ENCODE results near the gene COL23A1. TPM values are rescaled to one million over a fixed set of nuclear protein-coding genes. Genes with fewer than 3 reads are reported as not detected.

COL23A1 gene
- total RNA-seq, 1 donor from 2014 or later: 0.12 TPM

GRCh38 chr5:178515776-178516503, 74.3 kb downstream of the COL23A1 start:
- H3K9me3 Mint-ChIP-seq (ENCODE audit: low read depth): peaks cover 10% of the 10 kb centered on the region
- peaks cover 16% of the 10 kb centered on the region for H3K27me3 Mint-ChIP-seq (ENCODE audit: low read depth)
- H3K36me3 Mint-ChIP-seq (ENCODE audit: low read depth): peaks cover 4% of the 10 kb centered on the region
- H3K27ac Mint-ChIP-seq (ENCODE audit: unreplicated experiment): no peak overlapping the region
- no peak for DNase-seq (ENCODE audit: low spot score)
- no peak overlapping the region for H3K4me3 Mint-ChIP-seq (ENCODE audit: unreplicated experiment)
- no peaks in the 10 kb centered on the region for H3K4me1 Mint-ChIP-seq (ENCODE audit: low read depth)
- TF ChIP-seq CTCF (IDR thresholded peaks at IDR 0.05): no peak

GRCh38 chr5:178514851-178515418, 75.3 kb downstream of the COL23A1 start:
- no peak for DNase-seq (ENCODE audit: low spot score)
- H3K36me3 Mint-ChIP-seq (ENCODE audit: low read depth): peaks cover 4% of the 10 kb centered on the region
- H3K4me1 Mint-ChIP-seq (ENCODE audit: low read depth): no peaks in the 10 kb centered on the region
- peaks cover 16% of the 10 kb centered on the region for H3K27me3 Mint-ChIP-seq (ENCODE audit: low read depth)
- TF ChIP-seq CTCF (IDR thresholded peaks at IDR 0.05): no peak
- no peak overlapping the region for H3K4me3 Mint-ChIP-seq (ENCODE audit: unreplicated experiment)
- peaks cover 9% of the 10 kb centered on the region for H3K9me3 Mint-ChIP-seq (ENCODE audit: low read depth)
- no peak overlapping the region for H3K27ac Mint-ChIP-seq (ENCODE audit: unreplicated experiment)

- Mint-ChIP-seq H3K27ac (ENCODE audit: unreplicated experiment) (no peak overlapping the region), H3K4me3 (ENCODE audit: unreplicated experiment) (no peak overlapping the region), H3K27me3 (ENCODE audit: low read depth) (peaks cover 15% of the 10 kb centered on the region), H3K4me1 (ENCODE audit: low read depth) (peaks cover 7% of the 10 kb centered on the region), H3K9me3 (ENCODE audit: low read depth) (peaks cover 17% of the 10 kb centered on the region), H3K36me3 (ENCODE audit: low read depth) (peaks cover 4% of the 10 kb centered on the region)
- no peak for DNase-seq (ENCODE audit: low spot score)
- TF ChIP-seq CTCF (IDR thresholded peaks at IDR 0.05): no peak
Measured at GRCh38 chr5:178511172-178511571, 79.0 kb downstream of the COL23A1 start.

- Mint-ChIP-seq H3K27me3 (ENCODE audit: low read depth) (peaks cover 8% of the 10 kb centered on the region), H3K9me3 (ENCODE audit: low read depth) (peaks cover 17% of the 10 kb centered on the region), H3K36me3 (ENCODE audit: low read depth) (peaks cover 4% of the 10 kb centered on the region), H3K4me1 (ENCODE audit: low read depth) (peaks cover 7% of the 10 kb centered on the region), H3K4me3 (ENCODE audit: unreplicated experiment) (no peak overlapping the region), H3K27ac (ENCODE audit: unreplicated experiment) (no peak overlapping the region)
- peak; percentile 59 for DNase-seq (ENCODE audit: low spot score)
- no peak for TF ChIP-seq CTCF (IDR thresholded peaks at IDR 0.05)
Measured at GRCh38 chr5:178509491-178510057, 80.6 kb downstream of the COL23A1 start.

DNA sequence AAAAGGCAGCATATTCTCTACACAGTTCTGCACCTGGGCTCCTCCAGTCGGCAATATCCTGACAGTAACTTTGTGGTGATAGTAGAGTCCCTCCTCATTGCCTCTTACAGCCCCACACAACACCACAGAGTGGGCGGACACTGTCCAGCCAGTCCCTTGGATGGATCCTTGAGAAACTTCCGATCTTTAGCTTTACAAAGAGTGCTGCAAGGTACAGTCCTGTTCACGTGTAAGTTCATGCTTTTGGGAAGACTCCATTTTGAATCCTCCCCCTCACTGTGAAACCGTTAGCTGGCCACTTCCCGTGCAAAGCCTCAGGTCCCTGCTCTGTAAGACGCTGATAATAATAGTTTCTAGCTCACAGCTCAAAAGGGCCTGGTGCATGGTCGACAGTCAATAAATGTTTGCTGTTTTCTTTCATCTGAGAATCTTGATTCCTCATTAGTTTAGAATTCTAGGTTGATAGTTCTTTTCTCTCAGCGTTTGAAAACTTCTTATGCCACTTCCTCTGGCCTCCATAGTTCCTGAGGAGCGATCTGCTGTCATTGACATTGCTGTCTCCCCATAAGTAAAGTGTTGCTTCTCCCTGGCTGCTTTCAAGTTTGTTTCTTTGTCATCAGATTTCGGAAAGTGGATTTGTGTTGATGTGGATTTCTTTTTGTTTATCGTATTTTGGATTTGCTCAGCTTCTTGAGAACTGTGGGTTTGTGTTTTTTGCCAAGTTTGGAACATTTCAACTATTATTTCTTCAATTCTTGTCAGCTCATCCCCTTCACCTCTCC, 82.9 kb downstream of the COL23A1 start:
- no peak for TF ChIP-seq CTCF (IDR thresholded peaks at IDR 0.05)
- Mint-ChIP-seq H3K27me3 (ENCODE audit: low read depth) (peaks cover 7% of the 10 kb centered on the region), H3K27ac (ENCODE audit: unreplicated experiment) (no peak overlapping the region), H3K36me3 (ENCODE audit: low read depth) (peaks cover 2% of the 10 kb centered on the region), H3K4me1 (ENCODE audit: low read depth) (peaks cover 7% of the 10 kb centered on the region), H3K9me3 (ENCODE audit: low read depth) (peaks cover 18% of the 10 kb centered on the region), H3K4me3 (ENCODE audit: unreplicated experiment) (no peak overlapping the region)
- DNase-seq (ENCODE audit: low spot score): peak; percentile 11

Measured in chondrocyte (in vitro differentiated cells).